Subcutaneous abdominal adipose tissue (tissue), 5 donors: ENCODE results near the gene TNFAIP2.
"Not testable (repeated sequence)": the region's sequence is repeated elsewhere in the genome, so short reads cannot be mapped to it uniquely, and the experiment has no call there.

Experiments
- H3K27ac ChIP-seq: one replicate; pipeline ENCODE4 v1.7.0; 2013; ENCODE audit warnings: low read depth, mild to moderate bottlenecking, inconsistent platforms, low read length, moderate library complexity
- H3K27me3 ChIP-seq, 5 donors: one replicate each; pipeline ENCODE4 v1.7.0; 2013; ENCODE audit warnings: low read length in 5 of 5, inconsistent platforms in 1 of 5; ENCODE audit not compliant: control insufficient read depth in 5 of 5, insufficient read depth in 4 of 5
- H3K36me3 ChIP-seq, 5 donors: one replicate each; pipeline ENCODE4 v1.7.0; 2013; ENCODE audit warnings: low read length in 5 of 5; ENCODE audit not compliant: control insufficient read depth in 5 of 5, insufficient read depth in 5 of 5
- H3K4me1 ChIP-seq, 5 donors: one replicate each; pipeline ENCODE4 v1.7.0; 2013; ENCODE audit warnings: low read length in 5 of 5, mild to moderate bottlenecking in 3 of 5, moderate library complexity in 1 of 5; ENCODE audit not compliant: control insufficient read depth in 5 of 5, insufficient read depth in 5 of 5
- H3K4me3 ChIP-seq, 5 donors: one replicate each; pipeline ENCODE4 v1.7.0; 2013; ENCODE audit warnings: low read length in 5 of 5, low read depth in 1 of 5
- H3K9ac ChIP-seq, 5 donors: one replicate each; pipeline ENCODE4 v1.7.0; 2013; ENCODE audit warnings: low read length in 5 of 5, mild to moderate bottlenecking in 4 of 5, moderate library complexity in 3 of 5
- H3K9me3 ChIP-seq, 5 donors: one replicate each; pipeline ENCODE4 v1.7.0; 2013; ENCODE audit warnings: low read length in 5 of 5; ENCODE audit not compliant: control insufficient read depth in 5 of 5
- donor health status: healthy.
- donor health status: healthy.
- donor health status: healthy.
- donor health status: healthy.
- donor health status: healthy.

Gene TNFAIP2

GRCh38 chr14:103155416-103155815 is 32.2 kb downstream of the TNFAIP2 start:
- not testable (repeated sequence) for H3K27ac ChIP-seq, H3K9ac ChIP-seq

GRCh38 chr14:103155826-103156394 is 32.6 kb downstream of the TNFAIP2 start:
- Histone ChIP-seq H3K9me3 (no peaks in the 10 kb centered on the region), H3K27ac (no peak overlapping the region), H3K36me3 (no peaks in the 10 kb centered on the region), H3K27me3 (no peaks in the 10 kb centered on the region), H3K4me3 (no peak overlapping the region), H3K9ac (no peak overlapping the region), H3K4me1 (peaks cover 2 to 30% (median 27%) of the 10 kb centered on the region in 5 donors)

More at GRCh38 chr14:103155416-103155815, 32.2 kb downstream of the TNFAIP2 start:
- H3K4me1 ChIP-seq = peaks cover 2 to 27% (median 24%) of the 10 kb centered on the region in 5 donors
- H3K4me3 ChIP-seq, H3K36me3 ChIP-seq, H3K9me3 ChIP-seq, H3K27me3 ChIP-seq: not testable (repeated sequence)

GRCh38 chr14:103156651-103157378 is 33.6 kb downstream of the TNFAIP2 start:
- peaks cover 2 to 38% (median 32%) of the 10 kb centered on the region in 5 donors for H3K4me1 ChIP-seq
- no peaks in the 10 kb centered on the region for H3K9me3 ChIP-seq
- H3K27ac ChIP-seq = no peak overlapping the region
- H3K4me3 ChIP-seq = no peak overlapping the region
- no peaks in the 10 kb centered on the region for H3K36me3 ChIP-seq
- no peak overlapping the region for H3K9ac ChIP-seq
- H3K27me3 ChIP-seq = no peaks in the 10 kb centered on the region

GRCh38 chr14:103157969-103158368 is 34.7 kb downstream of the TNFAIP2 start:
- no peaks in the 10 kb centered on the region for H3K27me3 ChIP-seq
- no peaks in the 10 kb centered on the region for H3K36me3 ChIP-seq
- H3K4me3 ChIP-seq = no peak overlapping the region
- peaks cover 2 to 41% (median 32%) of the 10 kb centered on the region in 5 donors for H3K4me1 ChIP-seq
- H3K27ac ChIP-seq = no peak overlapping the region
- no peak overlapping the region for H3K9ac ChIP-seq
- H3K9me3 ChIP-seq = no peaks in the 10 kb centered on the region

- Histone ChIP-seq H3K9me3 (no peaks in the 10 kb centered on the region), H3K27me3 (no peaks in the 10 kb centered on the region), H3K4me1 (peaks cover 2 to 41% (median 32%) of the 10 kb centered on the region in 5 donors), H3K9ac (no peak overlapping the region), H3K36me3 (no peaks in the 10 kb centered on the region), H3K4me3 (no peak overlapping the region), H3K27ac (no peak overlapping the region)
These were observed 35.4 kb downstream of the TNFAIP2 start for GRCh38 chr14:103158688-103159087.

GRCh38 chr14:103160321-103161053 is 37.2 kb downstream of the TNFAIP2 start:
- Histone ChIP-seq H3K36me3 (no peaks in the 10 kb centered on the region), H3K27me3 (no peaks in the 10 kb centered on the region), H3K9me3 (no peaks in the 10 kb centered on the region), H3K4me1 (peaks cover 2 to 49% (median 31%) of the 10 kb centered on the region in 5 donors), H3K4me3 (no peak overlapping the region), H3K27ac (no peak overlapping the region), H3K9ac (no peak overlapping the region)

GRCh38 chr14:103161054-103161397 is 37.8 kb downstream of the TNFAIP2 start:
- Histone ChIP-seq H3K27ac (no peak overlapping the region), H3K4me3 (no peak overlapping the region), H3K9ac (no peak overlapping the region), H3K27me3 (no peaks in the 10 kb centered on the region), H3K9me3 (no peaks in the 10 kb centered on the region), H3K4me1 (peaks cover 1 to 47% (median 28%) of the 10 kb centered on the region in 5 donors), H3K36me3 (no peaks in the 10 kb centered on the region)

- Histone ChIP-seq H3K4me1 (peaks cover 0 to 36% (median 20%) of the 10 kb centered on the region in 5 donors), H3K27ac (no peak overlapping the region), H3K27me3 (no peaks in the 10 kb centered on the region), H3K4me3 (no peak overlapping the region), H3K36me3 (no peaks in the 10 kb centered on the region), H3K9ac (no peak overlapping the region), H3K9me3 (peaks cover 0 to 3% (median 0%) of the 10 kb centered on the region in 5 donors)
These were observed 39.9 kb downstream of the TNFAIP2 start for GRCh38 chr14:103163199-103163598.

- Histone ChIP-seq H3K4me1 (peaks cover 0 to 36% (median 20%) of the 10 kb centered on the region in 5 donors), H3K36me3 (no peaks in the 10 kb centered on the region), H3K9ac (no peak overlapping the region), H3K9me3 (peaks cover 0 to 9% (median 4%) of the 10 kb centered on the region in 5 donors), H3K27me3 (no peaks in the 10 kb centered on the region), H3K27ac (no peak overlapping the region), H3K4me3 (no peak overlapping the region)
These were observed 40.7 kb downstream of the TNFAIP2 start for GRCh38 chr14:103164006-103164405.

GRCh38 chr14:103164779-103165178 is 41.5 kb downstream of the TNFAIP2 start:
- H3K27ac ChIP-seq = no peak overlapping the region

More at GRCh38 chr14:103164779-103165178, 41.5 kb downstream of the TNFAIP2 start:
- Histone ChIP-seq H3K4me3 (no peak overlapping the region), H3K36me3 (no peaks in the 10 kb centered on the region), H3K27me3 (no peaks in the 10 kb centered on the region), H3K4me1 (peaks cover 0 to 36% (median 20%) of the 10 kb centered on the region in 5 donors), H3K9me3 (peaks cover 0 to 16% (median 5%) of the 10 kb centered on the region in 5 donors), H3K9ac (no peak overlapping the region)
